H9 (cell line): ENCODE results near the gene DLG2. TPM values are rescaled to one million over a fixed set of nuclear protein-coding genes. Genes with fewer than 3 reads are reported as not detected.

Source experiments
- DNase-seq: peaks from one replicate; pipeline ENCODE4 v3.0.0-alpha.2; 2017
- H2AFZ ChIP-seq: one replicate; pipeline ENCODE4 v1.6.1; 2013; ENCODE audit warnings: mild to moderate bottlenecking, low read length, control low read depth, moderate library complexity
- H2AK5ac ChIP-seq: 2 replicates; pipeline ENCODE4 v1.6.1; 2013; ENCODE audit warnings: low read length, control low read depth, mixed read lengths; ENCODE audit not compliant: insufficient read length
- H2BK120ac ChIP-seq: one replicate; pipeline ENCODE4 v1.6.1; 2013; ENCODE audit warnings: low read depth, mild to moderate bottlenecking, low read length, control low read depth, inconsistent platforms; ENCODE audit not compliant: poor library complexity, severe bottlenecking
- H2BK12ac ChIP-seq: 2 replicates; pipeline ENCODE4 v1.6.1; 2013; ENCODE audit warnings: low read length, control low read depth, mixed read lengths, low read depth; ENCODE audit not compliant: insufficient read length
- H2BK15ac ChIP-seq: 2 replicates; pipeline ENCODE4 v1.6.1; 2013; ENCODE audit warnings: low read depth, low read length, control low read depth
- H2BK20ac ChIP-seq: one replicate; pipeline ENCODE4 v1.6.1; 2013; ENCODE audit warnings: low read depth, mild to moderate bottlenecking, low read length, control low read depth, inconsistent platforms; ENCODE audit not compliant: poor library complexity, severe bottlenecking
- H2BK5ac ChIP-seq: 2 replicates; pipeline ENCODE4 v1.6.1; 2013; ENCODE audit warnings: low read length, control low read depth, mixed read lengths; ENCODE audit not compliant: insufficient read length
- H3K14ac ChIP-seq: 2 replicates; pipeline ENCODE4 v1.6.1; 2013; ENCODE audit warnings: low read length, control low read depth; ENCODE audit not compliant: insufficient read depth
- H3K18ac ChIP-seq: 2 replicates; pipeline ENCODE4 v1.6.1; 2013; ENCODE audit warnings: low read depth, mild to moderate bottlenecking, mixed read lengths, low read length, control low read depth; ENCODE audit not compliant: insufficient read length
- H3K23ac ChIP-seq: 2 replicates; pipeline ENCODE4 v1.6.1; 2013; ENCODE audit warnings: low read length, control low read depth, mixed read lengths, low read depth; ENCODE audit not compliant: insufficient read length
- H3K23me2 ChIP-seq: 2 replicates; pipeline ENCODE4 v1.6.1; 2013; ENCODE audit warnings: low read depth, mild to moderate bottlenecking, mixed read lengths, low read length, control low read depth; ENCODE audit not compliant: insufficient read length, poor library complexity, severe bottlenecking
- H3K27ac ChIP-seq: 2 replicates; pipeline ENCODE4 v1.5.1; 2013; ENCODE audit warnings: low read length, control low read depth, mixed read lengths, low read depth; ENCODE audit not compliant: insufficient read length
- H3K27me3 ChIP-seq: 2 replicates; pipeline ENCODE4 v1.6.1; 2013; ENCODE audit warnings: low read length, control low read depth, inconsistent platforms; ENCODE audit not compliant: insufficient read depth
- H3K4ac ChIP-seq: 2 replicates; pipeline ENCODE4 v1.6.1; 2013; ENCODE audit warnings: low read depth, mild to moderate bottlenecking, control low read depth, inconsistent platforms, low read length, moderate library complexity
- H3K4me1 ChIP-seq: 2 replicates; pipeline ENCODE4 v1.6.1; 2013; ENCODE audit warnings: low read length, control low read depth, inconsistent platforms; ENCODE audit not compliant: insufficient read depth
- H3K4me2 ChIP-seq: 2 replicates; pipeline ENCODE4 v1.6.1; 2013; ENCODE audit warnings: low read length, control low read depth, mixed read lengths; ENCODE audit not compliant: insufficient read length, insufficient read depth
- H3K56ac ChIP-seq: 2 replicates; pipeline ENCODE4 v1.6.1; 2013; ENCODE audit warnings: low read depth, mild to moderate bottlenecking, mixed read lengths, low read length, control low read depth; ENCODE audit not compliant: insufficient read length
- H3K79me1 ChIP-seq: 2 replicates; pipeline ENCODE4 v1.6.1; 2013; ENCODE audit warnings: low read depth, mild to moderate bottlenecking, moderate library complexity, low read length, control low read depth, inconsistent platforms; ENCODE audit not compliant: insufficient read depth, poor library complexity, severe bottlenecking
- H3K79me2 ChIP-seq: 2 replicates; pipeline ENCODE4 v1.6.1; 2013; ENCODE audit warnings: low read length, control low read depth, inconsistent platforms; ENCODE audit not compliant: insufficient read depth
- H3K9ac ChIP-seq: 2 replicates; pipeline ENCODE4 v1.6.1; 2013; ENCODE audit warnings: low read length, control low read depth, mixed read lengths; ENCODE audit not compliant: insufficient read length; ENCODE audit errors: extremely low read depth
- H3K9me3 ChIP-seq: one replicate; pipeline ENCODE4 v1.6.1; 2013; ENCODE audit warnings: low read depth, low read length, inconsistent platforms; ENCODE audit not compliant: control insufficient read depth
- H3T11ph ChIP-seq: one replicate; pipeline ENCODE4 v1.6.1; 2013; ENCODE audit warnings: mild to moderate bottlenecking, low read length, control low read depth, inconsistent platforms
- H4K20me1 ChIP-seq: one replicate; pipeline ENCODE4 v1.6.1; 2013; ENCODE audit not compliant: control insufficient read depth, insufficient read length, insufficient read depth
- H4K5ac ChIP-seq: 2 replicates; pipeline ENCODE4 v1.6.1; 2013; ENCODE audit warnings: low read depth, mild to moderate bottlenecking, mixed read lengths, low read length, control low read depth; ENCODE audit not compliant: insufficient read length
- H4K8ac ChIP-seq: replicated peaks from 2 replicates; pipeline ENCODE4 v1.6.1; 2013; ENCODE audit warnings: low read length, control low read depth, mixed read lengths, low read depth; ENCODE audit not compliant: insufficient read length
- H4K91ac ChIP-seq: 2 replicates; pipeline ENCODE4 v1.6.1; 2013; ENCODE audit warnings: low read depth, mild to moderate bottlenecking, moderate library complexity, mixed read lengths, low read length, control low read depth; ENCODE audit not compliant: insufficient read length
- H3K27ac Mint-ChIP-seq, 3 experiments: 2 replicates in 2 of 3; 3 replicates in 1 of 3; pipeline ENCODE4 v1.8.0; 2020 to 2021; ENCODE audit warnings: mixed read lengths in 3 of 3, mild to moderate bottlenecking in 1 of 3, moderate library complexity in 1 of 3
- H3K27me3 Mint-ChIP-seq: 2 replicates; pipeline ENCODE4 v1.8.0; 2021; ENCODE audit warnings: low read depth, mild to moderate bottlenecking, moderate library complexity, mixed read lengths
- H3K36me3 Mint-ChIP-seq, 3 experiments: 2 replicates in 2 of 3; 3 replicates in 1 of 3; pipeline ENCODE4 v1.8.0; 2020 to 2021; ENCODE audit warnings: low read depth in 3 of 3, mixed read lengths in 3 of 3; ENCODE audit not compliant: insufficient read depth in 1 of 3
- H3K4me1 Mint-ChIP-seq, 2 experiments: 2 replicates each; pipeline ENCODE4 v1.8.0; 2020; ENCODE audit warnings: mixed read lengths in 2 of 2
- H3K4me3 Mint-ChIP-seq, 2 experiments: 2 replicates in 1 of 2; 3 replicates in 1 of 2; pipeline ENCODE4 v1.8.0; 2020 to 2021; ENCODE audit warnings: mild to moderate bottlenecking in 2 of 2, mixed read lengths in 2 of 2, moderate library complexity in 1 of 2
- H3K9me3 Mint-ChIP-seq, 2 experiments: 2 replicates in 1 of 2; 3 replicates in 1 of 2; pipeline ENCODE4 v1.8.0; 2020; ENCODE audit warnings: mild to moderate bottlenecking in 2 of 2, mixed read lengths in 2 of 2, moderate library complexity in 1 of 2
- WGBS: extraction: QIAGEN DNeasy Blood & Tissue Kit; methylation state at CpG from one replicate; pipeline ENCODE4 v1.1.7; 2013; ENCODE audit warnings: missing lambda C conversion rate, low lambda C conversion rate, mixed read lengths; ENCODE audit not compliant: insufficient read length; ENCODE audit errors: extremely low coverage; 5-methylcytosine and 5-hydroxymethylcytosine counted together
- total RNA-seq: library from RNA; stranded (reverse); gene quantifications from 2 replicates; pipeline ENCODE4 v1.2.1, GENCODE V29; 2021
- TF ChIP-seq, protein P1 (sequence below): fragments of 200-600 bp; sonication (generic); conservative IDR thresholded peaks from 3 replicates; pipeline ENCODE4 v1.8.0; 2021; ENCODE audit warnings: antibody characterized with exemption, mild to moderate bottlenecking

Gene DLG2
- total RNA-seq, 1 experiment from 2014 or later, result 8.0 TPM

DNA sequence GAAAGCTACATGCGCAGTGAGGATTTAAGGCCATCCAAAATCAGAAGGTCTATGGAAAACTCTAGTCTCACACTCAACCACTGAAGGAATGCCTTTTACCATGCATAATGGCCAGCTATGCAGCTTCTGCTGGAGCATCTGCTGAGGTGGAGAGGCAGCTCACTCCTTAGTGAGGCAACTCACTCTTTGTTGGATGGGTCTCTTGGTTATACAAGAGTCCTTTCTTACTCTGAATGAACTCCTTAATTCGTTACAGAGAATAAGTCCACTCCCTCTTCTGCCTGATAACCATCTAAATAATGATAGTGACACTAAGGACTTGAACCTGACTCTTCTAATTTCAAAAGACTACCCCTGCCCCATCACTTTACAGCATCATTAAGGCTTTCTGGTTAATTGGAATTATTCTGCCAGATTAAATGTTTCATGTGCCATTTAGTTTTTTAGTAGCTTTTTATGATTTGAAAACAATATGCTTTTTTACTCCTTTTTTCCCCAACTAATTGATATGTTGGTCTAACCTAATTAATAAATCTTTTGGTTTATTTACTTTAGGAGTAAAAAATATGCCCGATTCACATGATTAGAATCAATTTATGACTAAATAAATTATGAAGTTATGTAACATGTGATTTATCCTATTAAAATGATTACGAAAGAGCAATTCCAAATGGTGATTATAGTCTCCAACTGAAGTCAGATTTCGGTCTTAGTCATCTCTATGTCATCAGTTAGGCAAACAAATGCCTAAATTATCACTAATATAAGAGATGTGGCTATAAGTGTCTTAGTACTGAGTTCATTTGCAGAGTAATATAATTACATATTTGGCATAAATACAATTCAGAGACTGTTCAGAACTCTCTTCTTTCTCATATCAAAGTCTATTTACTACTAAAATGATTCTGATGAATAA, 2054.3 kb downstream of the DLG2 start:
- no peak overlapping the region for H2AK5ac ChIP-seq
- H3K27ac ChIP-seq, result no peak overlapping the region
- H2BK20ac ChIP-seq, result no peak overlapping the region

More for the DNA sequence above, 2054.3 kb downstream of the DLG2 start:
- Mint-ChIP-seq H3K4me3 (no peak overlapping the region), H3K27me3 (no peaks in the 10 kb centered on the region), H3K27ac (no peak overlapping the region), H3K4me1 (peaks cover 20 to 38% of the 10 kb centered on the region in 2 experiments), H3K36me3 (no peaks in the 10 kb centered on the region), H3K9me3 (no peaks in the 10 kb centered on the region)
- no peaks in the 10 kb centered on the region for H3K79me1 ChIP-seq
- no peak overlapping the region for H4K91ac ChIP-seq
- H3K4me2 ChIP-seq, result no peak overlapping the region
- no CpG with 5 or more reads among the region's 5 CpGs for WGBS
- H2BK15ac ChIP-seq, result no peak overlapping the region
- H3T11ph ChIP-seq, result no peak overlapping the region
- H4K8ac ChIP-seq, result no peak overlapping the region
- H3K18ac ChIP-seq, result no peak overlapping the region
- TF ChIP-seq, protein P1, sequence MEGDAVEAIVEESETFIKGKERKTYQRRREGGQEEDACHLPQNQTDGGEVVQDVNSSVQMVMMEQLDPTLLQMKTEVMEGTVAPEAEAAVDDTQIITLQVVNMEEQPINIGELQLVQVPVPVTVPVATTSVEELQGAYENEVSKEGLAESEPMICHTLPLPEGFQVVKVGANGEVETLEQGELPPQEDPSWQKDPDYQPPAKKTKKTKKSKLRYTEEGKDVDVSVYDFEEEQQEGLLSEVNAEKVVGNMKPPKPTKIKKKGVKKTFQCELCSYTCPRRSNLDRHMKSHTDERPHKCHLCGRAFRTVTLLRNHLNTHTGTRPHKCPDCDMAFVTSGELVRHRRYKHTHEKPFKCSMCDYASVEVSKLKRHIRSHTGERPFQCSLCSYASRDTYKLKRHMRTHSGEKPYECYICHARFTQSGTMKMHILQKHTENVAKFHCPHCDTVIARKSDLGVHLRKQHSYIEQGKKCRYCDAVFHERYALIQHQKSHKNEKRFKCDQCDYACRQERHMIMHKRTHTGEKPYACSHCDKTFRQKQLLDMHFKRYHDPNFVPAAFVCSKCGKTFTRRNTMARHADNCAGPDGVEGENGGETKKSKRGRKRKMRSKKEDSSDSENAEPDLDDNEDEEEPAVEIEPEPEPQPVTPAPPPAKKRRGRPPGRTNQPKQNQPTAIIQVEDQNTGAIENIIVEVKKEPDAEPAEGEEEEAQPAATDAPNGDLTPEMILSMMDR, result no peak
- no peak overlapping the region for H4K5ac ChIP-seq
- H3K56ac ChIP-seq, result no peak overlapping the region
- H3K23ac ChIP-seq, result no peak overlapping the region
- no peaks in the 10 kb centered on the region for H3K27me3 ChIP-seq
- no peaks in the 10 kb centered on the region for H3K9me3 ChIP-seq
- no peaks in the 10 kb centered on the region for H3K23me2 ChIP-seq
- no peak overlapping the region for H2BK5ac ChIP-seq
- no peaks in the 10 kb centered on the region for H3K4me1 ChIP-seq
- H3K14ac ChIP-seq, result no peak overlapping the region
- no peak for DNase-seq
- H3K79me2 ChIP-seq, result no peaks in the 10 kb centered on the region
- no peak overlapping the region for H2BK120ac ChIP-seq
- H4K20me1 ChIP-seq, result no peaks in the 10 kb centered on the region
- no peak overlapping the region for H2BK12ac ChIP-seq
- H3K4ac ChIP-seq, result no peak overlapping the region
- no peak overlapping the region for H2AFZ ChIP-seq
- no peak overlapping the region for H3K9ac ChIP-seq
